ENCODE results near the gene CDKAL1. TPM values are rescaled to one million over a fixed set of nuclear protein-coding genes. Genes with fewer than 3 reads are reported as not detected.

CDKAL1 gene
- total and polyA plus RNA-seq, 10 donors = 4.8 to 26.9 (median 20.1) TPM

DNA sequence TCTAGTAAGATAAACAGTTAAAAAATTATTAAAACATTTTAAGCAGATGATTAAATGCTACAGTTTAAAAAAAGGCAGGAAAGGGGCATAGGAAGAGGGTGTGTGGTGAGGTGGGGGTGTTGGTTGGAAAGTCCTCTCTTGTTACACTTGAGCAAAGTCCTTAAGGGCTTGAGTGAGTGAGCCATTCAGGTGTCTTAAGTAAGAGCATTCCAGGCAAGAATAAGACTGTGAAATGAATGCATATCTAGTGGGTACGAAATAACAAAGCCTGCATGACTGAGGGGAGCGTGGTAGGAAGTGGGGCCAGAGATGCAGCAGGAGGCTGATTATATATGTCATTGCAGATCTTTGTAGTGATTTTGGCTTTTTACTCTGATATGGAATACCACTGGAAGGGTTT, 5.1 kb downstream of the CDKAL1 start:
- intact Hi-C loops (cut with DNase I; ENCODE audit: low total_unique reads) = no loop called here
- no peak overlapping the region for H3K4me3 ChIP-seq
- H3K4me1 ChIP-seq = peaks cover 7 to 77% (median 38%) of the 10 kb centered on the region in 6 donors
- TF ChIP-seq, protein P1, sequence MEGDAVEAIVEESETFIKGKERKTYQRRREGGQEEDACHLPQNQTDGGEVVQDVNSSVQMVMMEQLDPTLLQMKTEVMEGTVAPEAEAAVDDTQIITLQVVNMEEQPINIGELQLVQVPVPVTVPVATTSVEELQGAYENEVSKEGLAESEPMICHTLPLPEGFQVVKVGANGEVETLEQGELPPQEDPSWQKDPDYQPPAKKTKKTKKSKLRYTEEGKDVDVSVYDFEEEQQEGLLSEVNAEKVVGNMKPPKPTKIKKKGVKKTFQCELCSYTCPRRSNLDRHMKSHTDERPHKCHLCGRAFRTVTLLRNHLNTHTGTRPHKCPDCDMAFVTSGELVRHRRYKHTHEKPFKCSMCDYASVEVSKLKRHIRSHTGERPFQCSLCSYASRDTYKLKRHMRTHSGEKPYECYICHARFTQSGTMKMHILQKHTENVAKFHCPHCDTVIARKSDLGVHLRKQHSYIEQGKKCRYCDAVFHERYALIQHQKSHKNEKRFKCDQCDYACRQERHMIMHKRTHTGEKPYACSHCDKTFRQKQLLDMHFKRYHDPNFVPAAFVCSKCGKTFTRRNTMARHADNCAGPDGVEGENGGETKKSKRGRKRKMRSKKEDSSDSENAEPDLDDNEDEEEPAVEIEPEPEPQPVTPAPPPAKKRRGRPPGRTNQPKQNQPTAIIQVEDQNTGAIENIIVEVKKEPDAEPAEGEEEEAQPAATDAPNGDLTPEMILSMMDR (IDR thresholded peaks at IDR 0.05 in 8 of 11, conservative IDR thresholded peaks at IDR 0.05 in 3 of 11) = no peak
- TF ChIP-seq POLR2A (IDR thresholded peaks at IDR 0.05) (no peak), POLR2AphosphoS5 (IDR thresholded peaks at IDR 0.05) (no peak)
- 70 to 100% (median 97%) methylated on average over 2 of the region's 2 CpGs for WGBS, 5 donors
- no peak overlapping the region for H3K27ac ChIP-seq
- no peak for DNase-seq
- peaks cover 0 to 64% (median 9%) of the 10 kb centered on the region in 6 donors for H3K36me3 ChIP-seq
- no peaks in the 10 kb centered on the region for H3K9me3 ChIP-seq
- no peaks in the 10 kb centered on the region for H3K27me3 ChIP-seq (replicated peaks in 1 of 7)

DNA sequence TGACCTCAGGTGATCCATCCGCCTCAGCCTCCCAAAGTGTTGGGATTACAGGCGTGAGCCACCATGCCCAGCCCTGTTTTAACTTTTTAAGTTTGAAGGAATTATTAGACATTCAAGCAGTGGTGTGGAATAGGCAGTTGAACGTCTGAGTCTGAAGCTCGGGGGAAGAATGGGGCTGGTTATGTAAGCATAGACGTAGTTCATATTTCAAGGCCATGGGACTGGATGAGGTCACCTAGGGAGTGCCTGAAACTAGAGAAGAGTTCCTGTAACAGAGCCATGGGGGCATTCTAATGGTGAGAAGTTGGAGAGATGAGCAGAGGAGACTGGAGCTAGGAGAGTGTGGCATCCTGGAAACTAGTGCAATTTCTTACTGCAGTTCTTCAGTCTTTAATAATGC, 6.4 kb downstream of the CDKAL1 start:
- H3K4me1 ChIP-seq = peaks cover 0 to 65% (median 28%) of the 10 kb centered on the region in 6 donors
- TF ChIP-seq POLR2A (IDR thresholded peaks at IDR 0.05) = no peak
- TF ChIP-seq, protein P1 (IDR thresholded peaks at IDR 0.05 in 8 of 11, conservative IDR thresholded peaks at IDR 0.05 in 3 of 11) = no peak
- TF ChIP-seq POLR2AphosphoS5 (IDR thresholded peaks at IDR 0.05) = no peak
- H3K27me3 ChIP-seq (replicated peaks in 1 of 7) = no peaks in the 10 kb centered on the region
- H3K4me3 ChIP-seq = no peak overlapping the region
- WGBS, 5 donors = 69 to 93% (median 79%) methylated on average over 5 of the region's 5 CpGs
- peaks cover 0 to 76% (median 13%) of the 10 kb centered on the region in 6 donors for H3K36me3 ChIP-seq
- H3K27ac ChIP-seq = no peak overlapping the region
- DNase-seq = no peak
- intact Hi-C loops (cut with DNase I; ENCODE audit: low total_unique reads) = no loop called here
- no peaks in the 10 kb centered on the region for H3K9me3 ChIP-seq

DNA sequence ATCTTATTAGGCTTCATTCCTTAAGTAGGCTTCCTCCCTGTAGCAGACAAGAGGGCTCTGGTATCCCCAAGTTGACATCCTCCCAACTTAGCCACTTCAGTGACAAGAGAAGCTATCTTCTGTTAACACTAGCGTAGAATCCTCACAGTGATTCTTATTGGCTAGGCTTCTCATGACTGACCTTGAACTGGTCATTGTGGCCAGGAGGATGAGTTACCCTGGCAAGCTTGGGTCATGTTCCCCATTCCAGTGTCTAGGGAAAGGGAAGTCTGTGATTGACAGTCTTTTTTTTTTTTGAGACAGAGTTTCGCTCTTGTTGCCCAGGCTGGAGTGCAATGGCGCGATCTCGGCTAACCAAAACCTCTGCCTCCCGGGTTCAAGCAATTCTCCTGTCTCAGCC, 7.1 kb downstream of the CDKAL1 start:
- peaks cover 0 to 83% (median 18%) of the 10 kb centered on the region in 6 donors for H3K36me3 ChIP-seq
- WGBS, 5 donors = 92 to 96% (median 94%) methylated on average over 6 of the region's 6 CpGs
- H3K4me1 ChIP-seq = peaks cover 0 to 58% (median 21%) of the 10 kb centered on the region in 6 donors
- H3K27me3 ChIP-seq (replicated peaks in 1 of 7) = no peaks in the 10 kb centered on the region
- H3K9me3 ChIP-seq = no peaks in the 10 kb centered on the region
- TF ChIP-seq POLR2A (IDR thresholded peaks at IDR 0.05) (no peak), POLR2AphosphoS5 (IDR thresholded peaks at IDR 0.05) (no peak)
- TF ChIP-seq, protein P1 (IDR thresholded peaks at IDR 0.05 in 8 of 11, conservative IDR thresholded peaks at IDR 0.05 in 3 of 11) = no peak
- intact Hi-C loops (cut with DNase I; ENCODE audit: low total_unique reads) = no loop called here
- DNase-seq = no peak
- H3K27ac ChIP-seq = no peak overlapping the region
- H3K4me3 ChIP-seq = no peak overlapping the region

DNA sequence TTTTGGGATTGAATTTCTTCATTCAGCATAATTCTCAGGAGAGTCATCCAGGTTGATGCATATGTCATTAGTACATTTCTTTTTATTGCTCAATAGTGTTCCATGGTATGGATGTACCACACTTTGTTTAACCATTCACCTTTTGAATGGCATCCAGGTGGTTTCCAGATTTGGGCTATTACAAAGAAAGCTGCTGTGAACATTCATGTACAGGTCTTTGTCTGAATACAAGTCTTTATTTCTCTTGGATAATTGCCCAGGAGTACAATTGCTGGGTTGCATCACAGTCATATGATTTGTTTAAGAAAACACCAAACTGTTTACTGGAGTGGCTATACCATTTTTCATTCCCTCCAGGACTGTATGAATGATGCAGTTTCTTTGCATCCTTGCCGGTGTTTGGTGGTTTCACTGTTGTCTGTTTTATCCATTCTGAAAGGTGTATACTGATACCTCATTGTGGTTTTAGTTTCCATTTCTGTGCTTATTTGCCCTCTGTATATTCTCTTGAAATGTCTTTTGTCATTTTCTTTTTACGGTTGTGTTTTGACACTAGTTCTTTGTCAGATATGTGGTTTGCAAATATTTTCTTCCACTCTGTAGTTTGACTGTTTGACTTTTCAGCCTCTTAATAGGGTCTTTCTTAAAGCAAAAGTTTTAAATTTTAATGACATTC, 8.8 kb downstream of the CDKAL1 start:
- WGBS, 5 donors = 62 to 75% (median 70%) methylated on average over 2 of the region's 2 CpGs

More for the DNA sequence above, 8.8 kb downstream of the CDKAL1 start:
- Histone ChIP-seq H3K4me1 (peaks cover 0 to 41% (median 14%) of the 10 kb centered on the region in 6 donors), H3K9me3 (no peaks in the 10 kb centered on the region), H3K36me3 (peaks cover 0 to 85% (median 25%) of the 10 kb centered on the region in 6 donors), H3K27ac (no peak overlapping the region), H3K27me3 (replicated peaks in 1 of 7) (no peaks in the 10 kb centered on the region), H3K4me3 (no peak overlapping the region)
- intact Hi-C loops (cut with DNase I; ENCODE audit: low total_unique reads) = no loop called here
- no peak for DNase-seq
- TF ChIP-seq POLR2AphosphoS5 (IDR thresholded peaks at IDR 0.05) = no peak
- TF ChIP-seq POLR2A (IDR thresholded peaks at IDR 0.05) = no peak
- TF ChIP-seq, protein P1 (IDR thresholded peaks at IDR 0.05 in 8 of 11, conservative IDR thresholded peaks at IDR 0.05 in 3 of 11) = no peak

Data from spleen (tissue), 11 donors.